GM06990 (cell line): Measurements from ENCODE around the gene AEN.

Source experiments
- DNase-seq: peaks from one replicate; pipeline ENCODE4 v3.0.0-alpha.2; 2011; ENCODE audit not compliant: insufficient read length; ENCODE audit errors: extremely low read depth
- H3K27me3 ChIP-seq: replicated peaks from 2 replicates; pipeline ENCODE4 v1.6.0; 2011; ENCODE audit warnings: low read length; ENCODE audit not compliant: control insufficient read depth, insufficient read depth
- H3K36me3 ChIP-seq: 2 replicates; pipeline ENCODE4 v1.5.1; 2011; ENCODE audit warnings: low read length; ENCODE audit not compliant: control insufficient read depth, insufficient read depth
- H3K4me3 ChIP-seq: replicated peaks from 2 replicates; pipeline ENCODE4 v1.5.1; 2011; ENCODE audit warnings: low read depth, mild to moderate bottlenecking, control low read depth, low read length
- TF ChIP-seq, protein P1 (sequence below): IDR thresholded peaks from 2 replicates; pipeline ENCODE4 v1.5.1; 2011; ENCODE audit warnings: low read length, control low read depth, mild to moderate bottlenecking, inconsistent platforms; ENCODE audit not compliant: insufficient read depth, poor library complexity, severe bottlenecking

The AEN gene

DNA sequence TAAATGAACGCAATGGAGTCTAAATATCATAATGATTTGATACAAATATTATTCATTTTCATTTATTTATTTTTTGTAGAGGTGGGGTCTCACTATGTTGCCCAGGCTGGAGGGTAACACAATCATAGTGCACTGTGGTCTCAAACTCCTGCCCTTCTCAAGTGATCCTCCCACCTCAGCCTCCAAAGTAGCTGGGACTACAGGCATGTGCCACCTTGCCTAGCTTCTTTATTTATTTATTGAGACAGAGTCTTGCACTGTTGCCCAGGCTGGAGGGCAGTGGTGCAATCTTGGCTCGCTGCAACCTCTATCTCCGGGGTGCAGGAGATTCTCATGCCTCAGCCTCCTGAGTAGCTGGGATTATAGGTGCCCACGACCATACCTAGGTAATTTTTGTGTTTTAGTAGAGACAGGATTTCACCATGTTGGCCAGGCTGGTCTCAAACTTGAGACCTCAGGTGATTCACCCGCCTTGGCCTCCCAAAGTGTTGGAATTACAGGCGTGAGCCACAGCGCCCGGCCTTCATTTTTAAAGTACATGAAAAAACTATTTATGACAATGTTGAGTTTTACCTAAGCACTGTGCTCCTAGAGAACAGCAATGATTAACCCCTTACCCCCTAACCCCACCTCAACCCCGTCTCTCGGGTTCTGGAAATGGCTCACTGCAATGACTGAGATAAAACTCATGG, 4.0 kb upstream of the AEN start:
- Histone ChIP-seq H3K36me3 (no peaks in the 10 kb centered on the region), H3K27me3 (no peaks in the 10 kb centered on the region), H3K4me3 (no peak overlapping the region)
- TF ChIP-seq, protein P1, sequence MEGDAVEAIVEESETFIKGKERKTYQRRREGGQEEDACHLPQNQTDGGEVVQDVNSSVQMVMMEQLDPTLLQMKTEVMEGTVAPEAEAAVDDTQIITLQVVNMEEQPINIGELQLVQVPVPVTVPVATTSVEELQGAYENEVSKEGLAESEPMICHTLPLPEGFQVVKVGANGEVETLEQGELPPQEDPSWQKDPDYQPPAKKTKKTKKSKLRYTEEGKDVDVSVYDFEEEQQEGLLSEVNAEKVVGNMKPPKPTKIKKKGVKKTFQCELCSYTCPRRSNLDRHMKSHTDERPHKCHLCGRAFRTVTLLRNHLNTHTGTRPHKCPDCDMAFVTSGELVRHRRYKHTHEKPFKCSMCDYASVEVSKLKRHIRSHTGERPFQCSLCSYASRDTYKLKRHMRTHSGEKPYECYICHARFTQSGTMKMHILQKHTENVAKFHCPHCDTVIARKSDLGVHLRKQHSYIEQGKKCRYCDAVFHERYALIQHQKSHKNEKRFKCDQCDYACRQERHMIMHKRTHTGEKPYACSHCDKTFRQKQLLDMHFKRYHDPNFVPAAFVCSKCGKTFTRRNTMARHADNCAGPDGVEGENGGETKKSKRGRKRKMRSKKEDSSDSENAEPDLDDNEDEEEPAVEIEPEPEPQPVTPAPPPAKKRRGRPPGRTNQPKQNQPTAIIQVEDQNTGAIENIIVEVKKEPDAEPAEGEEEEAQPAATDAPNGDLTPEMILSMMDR, result no peak
- DNase-seq, result no peak

- Histone ChIP-seq H3K36me3 (no peaks in the 10 kb centered on the region), H3K4me3 (no peak overlapping the region), H3K27me3 (no peaks in the 10 kb centered on the region)
- TF ChIP-seq, protein P1, result no peak
- no peak for DNase-seq
These were observed 3.4 kb upstream of the AEN start for GRCh38 chr15:88617790-88618189.

DNA sequence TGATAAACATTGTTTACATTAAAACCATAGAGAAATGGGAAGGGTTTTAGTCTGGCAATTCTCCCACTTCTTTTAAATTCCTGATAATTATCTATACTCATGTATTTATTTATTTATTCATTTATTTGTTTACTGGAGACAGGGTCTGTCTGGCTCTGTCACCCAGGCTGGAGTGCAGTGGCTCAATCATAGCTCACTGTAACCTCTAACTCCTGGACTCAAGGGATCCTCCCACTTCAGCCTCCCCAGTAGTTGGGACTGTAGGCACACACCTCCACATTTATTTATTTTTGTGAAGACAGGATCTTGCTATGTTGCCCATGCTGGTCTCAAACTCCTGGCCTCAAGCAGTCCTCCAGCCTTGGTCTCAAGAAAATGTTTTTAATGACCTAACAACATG, 2.5 kb upstream of the AEN start:
- Histone ChIP-seq H3K4me3 (no peak overlapping the region), H3K36me3 (peaks cover under 1% of the 10 kb centered on the region), H3K27me3 (no peaks in the 10 kb centered on the region)
- DNase-seq, result no peak
- TF ChIP-seq, protein P1, result no peak

GRCh38 chr15:88619796-88620195, 1.3 kb upstream of the AEN start:
- TF ChIP-seq, protein P1, result no peak
- H3K36me3 ChIP-seq, result peaks cover 5% of the 10 kb centered on the region
- H3K27me3 ChIP-seq, result no peaks in the 10 kb centered on the region
- DNase-seq, result no peak
- no peak overlapping the region for H3K4me3 ChIP-seq

DNA sequence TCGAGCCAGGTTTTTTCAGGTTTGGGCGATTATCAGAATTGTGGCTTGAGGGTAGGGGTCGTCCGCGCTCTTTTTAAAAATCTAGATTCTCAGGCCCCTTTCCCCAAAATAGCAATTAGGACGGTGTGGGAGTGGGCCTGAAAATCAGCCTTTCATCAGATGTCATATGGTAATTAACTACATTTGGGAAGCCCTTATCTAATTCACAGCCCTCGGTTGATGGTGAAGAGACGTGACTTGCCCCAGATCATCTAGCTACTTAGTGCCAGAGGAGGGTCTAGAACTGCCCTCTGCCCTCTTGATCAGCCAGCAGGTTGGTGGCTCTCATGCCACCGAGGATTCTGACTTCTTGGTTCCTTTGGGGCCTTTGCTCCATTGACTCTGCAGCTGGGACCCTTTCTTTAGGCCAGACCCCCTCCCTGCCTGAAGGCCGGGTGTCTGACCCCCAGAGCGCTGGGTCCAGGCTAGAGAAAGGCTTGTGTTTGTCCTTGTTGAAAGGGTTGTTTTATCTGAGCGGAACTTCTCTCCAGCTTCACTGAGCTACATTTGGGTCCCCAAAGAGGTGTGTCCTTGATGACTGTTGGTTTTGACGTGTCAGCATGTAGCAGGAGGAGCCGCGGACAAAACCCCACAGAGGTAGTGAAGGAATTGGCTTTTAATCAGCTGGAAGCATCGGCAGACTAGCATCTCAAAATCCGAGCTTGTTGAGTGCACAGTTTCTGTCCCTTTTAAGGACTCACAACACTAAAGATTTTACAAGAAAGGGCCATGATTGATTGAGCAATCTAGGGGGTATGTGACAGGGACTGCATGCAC, 857 bp downstream of the AEN start:
- TF ChIP-seq, protein P1, result no peak
- Histone ChIP-seq H3K27me3 (no peaks in the 10 kb centered on the region), H3K4me3 (peak overlapping the region; percentile 70), H3K36me3 (peaks cover 13% of the 10 kb centered on the region)
- DNase-seq, result no peak
